Muscle of arm (tissue), 12 donors: Measurements from ENCODE around the gene PPFIBP1. TPM values are rescaled to one million over a fixed set of nuclear protein-coding genes. Genes with fewer than 3 reads are reported as not detected.
A peak's percentile ranks its signal among the peaks of the same experiment; 100 is the strongest.
"Not testable (repeated sequence)": the region's sequence is repeated elsewhere in the genome, so short reads cannot be mapped to it uniquely, and the experiment has no call there.

Experiments
- DNase-seq: peaks from one replicate; pipeline ENCODE4 v3.0.0-alpha.2; 2013
- polyA plus RNA-seq, 12 donors: library from polyadenylated mRNA; unstranded; fragments of 120-200 nt; gene quantifications; one replicate each; pipeline ENCODE4 v1.2.1, GENCODE V29; 2013; ENCODE audit not compliant: insufficient read length in 12 of 12

Gene PPFIBP1
- polyA plus RNA-seq, 12 donors: 22.2 to 85.1 (median 38.0) TPM; not detected in 1

DNA sequence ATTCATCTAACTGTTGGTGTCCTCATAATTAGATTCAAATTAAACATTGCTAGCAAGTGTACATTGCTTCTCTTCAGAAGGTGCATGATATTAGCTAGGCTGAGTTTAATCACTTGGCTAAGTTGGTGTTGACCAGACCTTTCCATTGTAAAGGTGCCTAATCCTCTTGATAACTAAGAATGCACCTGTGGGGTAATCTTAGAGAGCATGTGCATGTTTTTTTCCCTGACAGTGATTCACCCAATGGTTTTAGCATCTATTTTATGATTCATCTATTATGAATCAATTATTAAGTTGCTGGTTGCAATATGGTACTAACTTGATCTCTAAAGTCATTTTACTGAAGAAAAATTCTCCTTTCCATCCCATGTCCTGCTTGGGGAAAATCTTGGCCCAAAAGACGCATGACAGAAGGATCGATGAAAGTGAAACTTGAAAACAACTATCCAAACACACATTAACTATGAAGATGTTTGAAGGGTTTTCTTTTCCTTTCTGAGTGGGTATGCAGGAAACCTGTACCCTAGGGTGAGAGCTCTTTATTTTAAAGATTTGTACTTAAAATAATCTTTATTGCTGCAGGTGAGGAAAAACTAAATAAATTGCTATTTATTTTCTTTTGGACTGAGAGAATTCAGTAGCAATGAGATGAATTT is 64.2 kb downstream of the PPFIBP1 start:
- DNase-seq: not testable (repeated sequence)

DNA sequence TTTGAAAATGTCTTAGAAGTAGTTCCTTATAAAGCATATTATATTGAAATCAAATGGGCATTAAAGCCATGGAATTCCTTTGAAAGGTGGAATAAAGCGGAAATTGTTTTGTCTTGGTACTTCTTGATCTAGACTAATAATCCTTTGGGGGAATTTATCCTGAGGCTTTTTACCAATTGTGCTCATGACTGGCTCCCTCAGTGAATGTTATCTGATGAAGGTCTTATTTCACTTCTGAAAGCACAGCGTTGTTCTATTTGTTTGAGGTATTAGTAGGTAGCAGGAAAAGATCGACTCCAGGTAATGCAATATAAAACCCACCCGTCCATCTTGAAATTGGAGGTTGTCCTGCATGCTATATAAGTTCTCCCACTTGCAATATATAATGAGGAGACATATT is 64.8 kb downstream of the PPFIBP1 start:
- DNase-seq: no peak

DNA sequence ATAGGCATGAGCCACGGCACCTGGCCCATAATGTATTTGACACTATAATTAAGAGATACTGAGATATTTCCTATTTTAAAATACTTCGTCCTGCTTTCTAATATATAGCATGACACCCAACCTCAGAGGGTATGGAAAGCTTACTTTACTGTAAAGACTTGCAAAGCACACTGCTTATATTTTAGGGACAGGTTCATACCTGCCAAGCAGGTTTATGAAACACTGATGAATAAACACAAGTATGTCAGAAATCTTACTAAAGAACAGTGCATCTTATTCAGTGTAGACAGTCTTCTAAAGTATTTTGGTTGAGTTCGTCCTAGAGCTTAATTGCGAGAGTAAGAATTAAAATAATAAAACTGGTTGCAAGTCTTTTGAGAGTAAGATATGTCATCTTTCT is 65.4 kb downstream of the PPFIBP1 start:
- no peak for DNase-seq

DNA sequence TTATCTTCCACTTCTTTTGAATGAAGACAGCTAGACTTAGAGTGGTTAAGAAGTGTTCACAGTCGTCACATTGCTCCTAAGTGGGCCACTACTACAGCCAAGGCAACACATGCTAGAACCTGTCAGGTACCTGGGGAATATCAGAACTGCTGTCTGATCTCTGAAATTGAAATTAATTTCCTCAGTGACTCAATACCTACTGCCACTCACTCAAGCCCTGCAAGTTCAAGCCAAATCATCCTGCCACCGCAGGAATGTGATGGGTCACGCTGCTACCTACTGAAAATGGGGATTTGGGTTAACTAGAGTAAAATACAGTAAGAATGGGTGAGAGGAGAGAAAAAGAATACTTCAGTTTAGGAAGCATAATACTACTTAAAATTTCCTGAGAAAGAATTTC is 67.7 kb downstream of the PPFIBP1 start:
- DNase-seq: not testable (repeated sequence)

DNA sequence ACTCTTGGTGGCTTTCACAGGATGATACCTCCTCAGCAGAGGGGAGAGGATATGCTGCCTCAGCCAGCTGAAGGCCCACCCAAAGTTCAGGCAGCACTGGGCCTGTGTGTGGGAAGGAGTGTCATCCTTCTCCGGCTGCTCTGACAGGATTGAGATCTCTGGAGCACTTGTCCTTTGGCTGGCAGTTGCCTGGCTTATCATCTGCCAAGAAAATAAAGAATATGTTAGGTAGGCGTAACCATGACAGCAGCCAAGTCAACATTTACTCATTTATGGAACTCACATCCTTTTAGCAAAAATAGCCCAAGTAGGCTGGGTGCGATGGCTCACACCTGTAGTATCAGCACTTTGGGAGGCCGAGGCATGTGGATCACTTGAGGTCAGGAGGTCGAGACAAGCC is 68.5 kb downstream of the PPFIBP1 start:
- peak; percentile 86 for DNase-seq

DNA sequence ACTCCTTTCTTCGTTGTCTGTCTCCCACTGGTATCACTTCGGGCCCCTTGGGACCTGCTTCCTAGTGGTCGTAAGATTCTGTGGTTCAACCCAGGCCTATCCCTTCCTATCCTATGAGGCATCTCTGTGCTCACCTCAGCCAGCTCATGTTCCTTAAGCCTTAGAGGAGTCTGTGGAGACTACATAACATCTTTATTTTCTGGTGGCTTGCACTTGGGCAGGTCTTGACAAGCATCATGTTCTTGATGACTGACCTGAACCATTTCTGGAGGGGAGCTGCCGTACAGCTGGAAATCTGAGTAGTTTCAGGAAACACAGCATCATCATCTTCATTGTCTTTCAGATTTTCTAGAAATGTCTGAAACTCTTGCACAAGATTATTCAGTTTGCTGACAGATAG is 69.3 kb downstream of the PPFIBP1 start:
- no peak for DNase-seq

DNA sequence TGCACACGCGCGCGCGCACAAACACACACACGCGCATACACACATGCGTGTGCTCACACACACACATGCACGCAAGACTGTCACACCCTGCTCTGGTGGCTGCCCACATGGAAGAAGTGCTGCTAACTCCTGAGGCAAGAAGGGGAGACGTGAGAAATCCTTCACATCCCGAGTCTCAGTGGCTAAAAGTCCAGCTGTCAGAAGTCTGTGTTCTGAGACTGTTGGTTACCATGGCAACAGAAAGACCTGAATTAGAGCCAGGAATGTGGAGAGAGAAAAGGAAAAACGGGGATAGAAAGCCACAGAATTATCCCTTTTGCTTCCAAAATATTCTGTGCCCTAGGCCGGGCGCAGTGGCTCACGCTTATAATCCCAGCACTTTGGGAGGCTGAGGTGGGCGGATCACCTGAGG is 71.2 kb downstream of the PPFIBP1 start:
- peak; percentile 94 for DNase-seq

DNA sequence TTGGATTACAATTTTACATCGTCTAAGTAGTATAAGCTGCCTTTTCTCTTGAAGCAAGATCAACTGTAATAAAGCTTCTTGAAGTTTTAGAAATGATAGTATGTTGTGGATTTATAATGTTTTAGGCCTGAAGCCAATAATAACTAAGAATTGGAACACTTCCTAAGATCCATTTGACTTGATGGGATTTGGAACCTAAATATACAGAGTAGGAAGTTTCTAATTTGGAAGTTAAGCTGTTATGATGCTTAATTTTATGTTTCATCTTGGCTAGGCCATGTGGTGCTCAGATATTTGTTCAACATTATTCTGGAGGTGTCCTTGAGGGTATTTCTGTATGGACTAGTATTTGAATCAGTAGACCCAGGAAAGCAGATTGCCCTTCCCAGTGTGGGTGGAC is 74.9 kb downstream of the PPFIBP1 start:
- not testable (repeated sequence) for DNase-seq

DNA sequence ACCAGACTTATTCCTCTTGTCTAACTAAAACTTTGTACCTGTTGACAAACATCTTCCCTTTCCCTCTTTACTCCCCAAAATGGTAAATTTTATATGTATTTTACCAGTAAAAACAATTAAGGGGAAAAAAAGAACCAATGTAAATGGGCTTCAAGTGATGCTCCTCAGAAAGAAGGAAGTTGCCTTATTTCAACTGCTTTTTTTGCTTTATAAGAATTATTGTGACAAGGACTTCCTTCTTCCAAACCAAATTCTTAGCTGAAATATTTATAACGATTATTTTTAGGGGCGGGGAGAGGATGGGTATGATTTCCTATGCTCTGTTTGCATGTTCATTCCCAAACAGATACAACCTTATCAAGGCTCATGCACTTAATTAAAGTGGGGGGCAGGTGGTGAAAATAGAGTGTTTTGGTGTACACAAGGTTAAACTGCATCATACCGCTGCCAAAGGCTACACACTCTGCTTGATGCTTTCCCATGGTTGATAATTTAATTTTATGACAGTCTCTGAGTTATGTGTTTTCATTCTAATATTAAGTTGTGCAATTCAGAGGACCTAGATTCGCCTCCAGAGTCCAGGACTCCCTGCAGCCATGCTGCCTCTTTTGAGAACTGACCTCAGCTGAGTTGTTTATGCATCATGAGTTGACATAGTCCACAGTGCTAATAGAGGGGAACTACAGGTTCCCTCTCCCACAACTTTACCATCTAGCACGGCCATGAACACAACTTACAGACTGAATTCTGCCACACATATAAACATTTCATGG is 77.2 kb downstream of the PPFIBP1 start:
- not testable (repeated sequence) for DNase-seq

DNA sequence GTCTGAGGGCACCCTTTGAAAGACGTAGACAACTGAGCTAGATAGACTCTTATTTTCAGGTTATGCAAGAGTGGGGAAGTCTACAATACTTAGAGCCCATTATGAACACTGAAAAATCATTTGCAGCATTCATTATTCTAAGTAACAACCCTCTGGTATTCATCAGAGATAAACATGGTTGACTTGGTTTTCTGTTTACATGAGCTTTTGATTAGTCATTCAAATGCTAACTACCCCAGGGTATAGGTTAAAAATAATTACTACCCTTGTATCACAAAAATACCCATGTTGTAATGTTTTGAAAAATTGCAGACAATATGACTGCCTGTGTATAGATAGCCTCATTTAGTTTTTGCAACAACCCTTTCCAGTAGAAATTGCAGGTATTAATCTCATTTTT is 78.5 kb downstream of the PPFIBP1 start:
- no peak for DNase-seq

DNA sequence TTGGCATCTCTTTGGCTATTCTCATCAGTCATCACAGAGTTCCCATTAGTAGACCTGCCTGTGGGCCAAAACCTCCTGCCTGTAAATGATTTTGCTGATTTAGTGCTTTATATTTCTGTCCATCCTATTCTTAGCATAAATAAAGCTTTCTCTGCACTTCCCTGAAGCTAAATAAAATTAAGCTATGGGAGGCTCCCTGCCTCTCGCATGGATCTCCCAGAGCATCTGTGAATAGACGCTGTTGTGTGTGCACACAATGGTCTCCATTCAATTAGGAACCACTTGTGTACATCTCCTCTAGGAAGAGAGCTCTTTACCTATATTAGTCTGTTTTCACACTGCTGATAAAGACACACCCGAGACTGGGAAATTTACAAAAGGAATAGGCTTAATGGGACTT is 80.4 kb downstream of the PPFIBP1 start:
- no peak for DNase-seq

DNA sequence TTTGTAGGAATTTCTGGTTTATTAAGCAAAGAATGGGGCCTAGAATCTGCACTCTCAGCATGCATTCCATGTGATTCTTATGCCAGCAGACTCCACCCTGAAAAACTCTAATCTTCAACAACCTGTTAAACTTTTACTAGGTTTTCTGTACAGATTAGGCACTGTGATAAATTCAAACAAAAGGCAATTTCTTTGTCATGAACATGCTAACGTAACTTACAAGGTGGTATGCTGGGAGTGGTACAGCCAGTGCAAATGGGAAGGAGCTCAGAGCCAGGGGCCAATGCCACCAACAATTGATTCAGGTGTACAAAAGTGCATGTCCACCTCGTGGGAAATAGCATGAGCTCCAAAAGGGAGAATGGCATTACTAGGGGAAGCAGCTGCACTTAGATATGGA is 83.0 kb downstream of the PPFIBP1 start:
- no peak for DNase-seq

DNA sequence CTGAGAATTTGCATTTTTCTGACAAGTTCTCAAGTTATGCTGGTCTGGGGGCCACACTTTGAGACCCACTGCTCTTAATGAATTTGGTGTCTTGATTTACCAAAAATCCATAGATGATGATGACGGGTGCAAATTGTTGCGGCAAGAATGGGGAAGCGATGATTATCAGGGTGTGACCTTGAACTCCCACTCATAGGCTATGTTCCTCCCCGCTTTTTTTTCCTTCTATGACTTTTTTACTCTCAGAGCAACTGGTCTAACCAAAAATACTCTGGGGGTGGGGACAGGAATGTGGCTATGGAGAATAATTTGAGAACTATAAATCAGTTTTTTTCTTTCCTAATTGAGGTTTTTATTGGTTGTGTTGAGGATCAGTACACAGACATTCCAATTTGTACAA is 83.6 kb downstream of the PPFIBP1 start:
- DNase-seq: no peak

DNA sequence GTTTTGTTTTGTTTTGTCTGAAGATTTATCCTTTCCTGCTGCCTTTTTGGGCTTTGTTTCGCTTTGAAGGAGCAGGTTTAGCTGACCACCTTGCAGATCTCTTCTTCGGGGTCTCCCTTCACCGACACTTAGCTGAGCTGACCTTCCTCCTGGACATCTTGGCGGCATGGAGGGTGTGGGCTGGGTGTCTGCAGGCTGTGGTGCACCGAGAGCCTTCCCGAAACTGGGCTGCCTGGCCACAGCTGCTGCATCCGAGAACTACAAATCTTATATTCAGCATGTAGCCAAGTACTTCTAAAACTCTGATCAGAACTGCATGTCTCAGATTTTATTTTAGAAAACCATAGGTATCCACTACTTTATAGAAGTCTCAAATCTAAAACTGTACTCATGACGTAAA is 84.9 kb downstream of the PPFIBP1 start:
- DNase-seq: no peak

DNA sequence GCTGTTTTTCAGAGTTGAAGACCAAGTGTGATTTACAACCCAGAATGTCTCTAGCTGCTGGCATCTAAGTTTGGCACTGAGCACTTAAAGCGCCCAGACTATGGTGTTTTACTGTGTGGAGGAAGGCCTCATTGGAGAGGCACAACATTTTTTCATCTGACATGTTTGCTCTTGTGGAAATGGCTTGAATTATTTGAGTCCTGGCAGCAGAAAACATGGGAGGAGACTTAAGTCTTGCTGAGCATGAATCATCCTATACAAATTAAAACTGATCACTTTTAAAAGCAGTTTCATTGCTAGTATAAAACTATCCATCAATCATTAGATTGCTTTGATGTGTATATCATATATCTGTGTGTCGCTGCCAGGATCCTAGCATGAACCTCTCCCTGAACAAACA is 86.4 kb downstream of the PPFIBP1 start:
- DNase-seq: no peak

DNA sequence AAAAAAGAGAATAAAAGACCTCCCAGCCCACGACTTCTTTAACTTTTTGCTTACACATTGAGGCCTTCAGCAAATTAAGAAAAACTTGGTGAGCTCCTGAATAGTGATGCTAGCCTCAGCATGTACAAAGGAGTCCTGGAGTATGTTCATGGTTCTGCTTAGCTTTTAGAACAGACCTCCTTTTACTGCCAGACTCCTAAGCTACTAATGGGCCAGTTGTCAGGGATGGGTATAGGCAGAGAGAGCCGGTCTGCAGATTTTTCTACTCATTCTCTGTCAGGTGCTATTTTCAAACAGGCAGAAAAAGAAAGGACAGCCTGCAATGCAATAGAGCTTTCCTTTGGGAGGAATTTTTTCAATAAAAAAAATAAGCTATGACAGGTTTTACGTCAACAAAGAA is 90.4 kb downstream of the PPFIBP1 start:
- no peak for DNase-seq

DNA sequence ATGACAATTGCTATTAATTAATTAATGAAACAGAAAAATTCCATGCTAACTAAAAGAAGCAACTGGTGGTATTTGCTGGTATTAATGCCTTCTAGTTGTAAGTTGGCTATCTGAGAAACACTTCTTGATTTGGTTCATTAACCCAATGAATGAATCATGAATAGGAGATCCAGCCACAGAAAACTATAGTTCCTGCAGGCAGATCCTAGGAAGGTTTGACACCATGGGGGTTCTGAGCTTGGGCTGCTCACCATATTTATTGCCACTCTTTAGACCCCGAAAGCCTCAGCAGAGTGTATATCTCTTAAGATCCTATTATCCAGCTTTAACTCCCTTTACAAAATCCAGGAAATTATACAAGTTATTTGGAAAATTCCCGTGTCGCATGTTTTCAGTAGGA is 90.9 kb downstream of the PPFIBP1 start:
- DNase-seq: no peak

DNA sequence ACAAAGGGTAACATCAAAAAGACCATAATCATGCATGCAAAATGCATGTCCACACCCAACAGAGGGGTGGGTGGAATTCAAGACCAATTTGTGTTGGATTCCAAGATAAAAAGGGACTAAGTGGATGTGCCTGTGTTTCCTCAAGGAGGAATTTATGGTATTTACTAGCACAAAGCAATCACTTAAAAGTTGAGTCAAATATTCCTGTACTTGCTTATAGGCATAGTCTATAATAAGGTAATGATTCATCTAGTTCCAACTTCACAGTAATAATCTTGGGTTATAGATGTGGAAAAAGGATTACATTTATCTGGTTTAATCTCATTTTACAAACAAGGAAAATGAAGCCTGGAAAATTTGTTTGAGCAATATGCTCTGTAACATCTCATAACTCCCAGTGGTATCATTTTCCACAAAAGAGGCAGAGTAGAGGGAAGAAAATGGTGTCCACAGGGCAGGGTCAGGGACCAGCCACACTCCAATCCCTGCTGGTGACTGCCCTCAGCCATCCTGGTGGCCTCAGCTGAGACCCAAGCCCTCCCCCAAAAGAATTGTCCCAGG is 91.4 kb downstream of the PPFIBP1 start:
- no peak for DNase-seq

DNA sequence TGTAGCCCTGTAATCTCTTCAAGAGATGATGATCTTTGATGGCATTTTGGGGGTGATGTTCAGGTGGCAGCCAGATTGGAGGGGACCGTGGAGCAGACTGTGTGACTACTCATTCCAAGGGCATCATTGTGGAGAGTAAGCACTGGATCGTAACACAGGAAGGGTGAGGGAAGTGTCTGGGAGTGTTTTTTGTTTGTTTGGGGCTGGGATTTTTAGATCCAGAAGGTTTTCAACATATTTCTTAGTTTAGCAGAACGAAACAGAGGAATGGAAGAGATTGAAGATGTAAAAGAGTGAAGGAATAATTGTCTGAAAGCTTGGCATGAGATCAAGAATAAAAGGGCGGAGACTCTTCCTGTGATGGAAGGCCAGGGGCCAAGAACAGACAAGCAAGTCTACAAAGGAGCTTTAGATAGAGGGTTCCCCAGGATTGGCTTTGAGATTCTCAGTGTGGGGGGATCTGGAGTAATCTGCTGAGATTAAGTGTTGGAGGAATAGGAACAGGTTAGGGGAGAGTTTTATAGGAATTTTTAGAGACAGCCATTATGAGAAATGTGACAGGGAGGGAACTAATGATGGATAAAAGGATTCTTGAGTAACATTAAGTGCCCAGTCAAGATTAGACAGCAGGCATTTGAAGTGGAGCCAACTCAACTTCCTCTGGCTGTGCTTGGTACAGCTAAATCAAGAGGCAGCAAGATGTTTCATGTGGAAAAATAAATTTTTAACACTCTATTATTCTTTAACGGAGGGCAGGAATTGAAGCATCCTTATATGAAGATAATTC is 92.5 kb downstream of the PPFIBP1 start:
- no peak for DNase-seq

DNA sequence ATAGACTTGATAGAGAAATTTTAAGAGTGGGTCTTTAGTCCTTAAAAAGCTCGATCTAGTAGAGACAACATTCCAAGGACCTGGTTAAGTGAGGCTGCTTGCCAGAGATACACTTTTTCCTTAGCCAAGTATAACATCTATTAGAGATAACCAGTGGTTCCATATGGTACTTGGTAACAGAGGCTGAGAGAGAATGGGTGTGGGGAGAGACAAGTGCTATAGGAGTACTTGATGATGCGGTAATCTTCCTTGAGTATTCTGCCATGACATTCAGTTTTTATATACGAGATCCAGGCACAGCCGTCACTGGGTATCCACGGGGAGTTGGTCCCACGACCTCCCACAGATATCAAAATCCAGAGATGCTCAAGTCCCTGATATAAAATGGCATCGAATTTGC is 94.8 kb downstream of the PPFIBP1 start:
- DNase-seq: no peak

DNA sequence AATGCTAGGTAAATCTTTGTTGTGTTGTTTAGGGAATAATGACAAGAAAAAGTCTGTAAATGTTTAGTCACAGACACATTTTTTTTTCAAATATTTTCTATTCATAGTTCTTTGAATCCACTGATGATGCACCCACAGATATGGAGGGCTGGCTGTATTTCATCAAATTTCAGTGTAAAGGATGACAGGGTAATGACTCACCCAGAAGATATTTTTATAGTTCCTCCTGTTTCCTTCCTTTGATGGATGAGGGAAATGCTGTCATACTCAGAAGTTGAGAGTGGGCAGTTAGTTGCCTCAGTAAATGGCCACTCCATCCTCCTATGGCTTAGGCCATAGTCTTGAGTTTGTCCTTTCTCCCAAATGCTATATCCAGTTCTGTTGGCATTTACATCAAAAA is 95.3 kb downstream of the PPFIBP1 start:
- no peak for DNase-seq

DNA sequence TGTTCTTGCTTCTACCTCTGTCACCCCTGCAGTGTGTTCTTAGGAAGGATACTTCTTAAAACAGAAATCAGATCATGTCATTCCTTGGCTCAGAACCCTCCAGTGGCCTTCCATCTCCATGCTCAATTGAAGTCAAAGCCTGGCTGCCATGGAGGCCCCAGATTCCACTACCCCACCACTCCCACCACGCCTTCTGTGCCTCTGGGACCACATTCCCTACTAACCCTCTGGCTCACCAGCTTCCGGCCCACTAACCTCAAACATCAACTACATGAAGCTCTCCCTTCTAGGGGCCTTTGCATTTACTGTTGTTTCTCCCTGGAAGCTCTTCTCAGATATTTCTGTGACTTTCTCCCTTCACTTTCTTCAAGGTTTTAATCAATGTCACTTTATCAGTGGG is 96.1 kb downstream of the PPFIBP1 start:
- DNase-seq: no peak
